ENCODE data around the gene TRIM40.

The TRIM40 gene

DNA sequence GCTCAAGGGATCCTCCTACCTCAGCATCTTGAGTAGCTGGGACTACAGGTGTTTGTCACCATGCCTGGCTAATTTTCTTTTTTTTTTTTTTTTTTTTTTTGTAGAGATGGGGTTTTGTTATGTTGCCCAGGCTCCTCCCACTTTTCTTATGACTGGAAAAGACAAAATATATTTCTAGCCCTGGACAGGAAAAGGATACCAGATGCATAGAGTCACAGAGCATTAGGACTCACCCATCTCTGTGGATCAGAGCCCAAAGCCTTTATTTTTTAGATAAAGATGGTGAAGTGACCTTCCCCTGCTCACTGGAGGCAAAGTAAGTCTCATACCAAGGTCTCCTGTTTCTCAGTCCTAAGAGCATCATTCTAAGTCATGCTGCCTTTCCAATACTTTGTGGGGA is 21.6 kb downstream of the TRIM40 start:
- H3K27ac ChIP-seq, result no peak overlapping the region
- POLR2A ChIA-PET (ENCODE audit: low non-redundant PET), result no interaction called here
- CTCF ChIA-PET, result no interaction called here
- TF ChIP-seq, protein P1, sequence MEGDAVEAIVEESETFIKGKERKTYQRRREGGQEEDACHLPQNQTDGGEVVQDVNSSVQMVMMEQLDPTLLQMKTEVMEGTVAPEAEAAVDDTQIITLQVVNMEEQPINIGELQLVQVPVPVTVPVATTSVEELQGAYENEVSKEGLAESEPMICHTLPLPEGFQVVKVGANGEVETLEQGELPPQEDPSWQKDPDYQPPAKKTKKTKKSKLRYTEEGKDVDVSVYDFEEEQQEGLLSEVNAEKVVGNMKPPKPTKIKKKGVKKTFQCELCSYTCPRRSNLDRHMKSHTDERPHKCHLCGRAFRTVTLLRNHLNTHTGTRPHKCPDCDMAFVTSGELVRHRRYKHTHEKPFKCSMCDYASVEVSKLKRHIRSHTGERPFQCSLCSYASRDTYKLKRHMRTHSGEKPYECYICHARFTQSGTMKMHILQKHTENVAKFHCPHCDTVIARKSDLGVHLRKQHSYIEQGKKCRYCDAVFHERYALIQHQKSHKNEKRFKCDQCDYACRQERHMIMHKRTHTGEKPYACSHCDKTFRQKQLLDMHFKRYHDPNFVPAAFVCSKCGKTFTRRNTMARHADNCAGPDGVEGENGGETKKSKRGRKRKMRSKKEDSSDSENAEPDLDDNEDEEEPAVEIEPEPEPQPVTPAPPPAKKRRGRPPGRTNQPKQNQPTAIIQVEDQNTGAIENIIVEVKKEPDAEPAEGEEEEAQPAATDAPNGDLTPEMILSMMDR (conservative IDR thresholded peaks at IDR 0.05; ENCODE audit: low read depth), result no peak
- DNase-seq (ENCODE audit: low spot score), result no peak

DNA sequence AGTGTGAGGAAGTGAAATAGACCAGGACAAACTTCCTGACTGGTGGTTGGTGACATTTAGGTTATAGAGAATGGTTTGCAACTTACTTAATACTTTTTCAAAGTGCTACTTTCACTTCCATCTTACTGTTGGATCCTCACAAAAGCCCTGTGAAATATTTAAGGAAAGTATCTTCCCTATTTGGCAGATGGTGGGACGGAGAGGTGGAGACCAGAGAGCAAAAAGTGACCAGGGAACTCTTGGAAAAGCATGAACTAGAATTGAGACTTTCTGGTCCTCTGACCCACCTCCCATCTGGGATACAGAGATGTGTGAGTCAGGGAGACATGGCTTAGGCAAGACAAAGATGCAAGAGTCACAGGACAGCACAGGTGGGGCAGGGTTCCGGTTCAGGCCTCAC is 22.1 kb downstream of the TRIM40 start:
- TF ChIP-seq, protein P1 (conservative IDR thresholded peaks at IDR 0.05; ENCODE audit: low read depth), result no peak
- ChIA-PET CTCF (no interaction called here), POLR2A (ENCODE audit: low non-redundant PET) (no interaction called here)
- no peak overlapping the region for H3K27ac ChIP-seq
- DNase-seq (ENCODE audit: low spot score), result no peak

- TF ChIP-seq, protein P1 (conservative IDR thresholded peaks at IDR 0.05; ENCODE audit: low read depth), result no peak
- ChIA-PET POLR2A (ENCODE audit: low non-redundant PET) (no interaction called here), CTCF (no interaction called here)
- H3K27ac ChIP-seq, result no peak overlapping the region
- no peak for DNase-seq (ENCODE audit: low spot score)
Measured at GRCh38 chr6:30158475-30159040, 22.6 kb downstream of the TRIM40 start.

DNA sequence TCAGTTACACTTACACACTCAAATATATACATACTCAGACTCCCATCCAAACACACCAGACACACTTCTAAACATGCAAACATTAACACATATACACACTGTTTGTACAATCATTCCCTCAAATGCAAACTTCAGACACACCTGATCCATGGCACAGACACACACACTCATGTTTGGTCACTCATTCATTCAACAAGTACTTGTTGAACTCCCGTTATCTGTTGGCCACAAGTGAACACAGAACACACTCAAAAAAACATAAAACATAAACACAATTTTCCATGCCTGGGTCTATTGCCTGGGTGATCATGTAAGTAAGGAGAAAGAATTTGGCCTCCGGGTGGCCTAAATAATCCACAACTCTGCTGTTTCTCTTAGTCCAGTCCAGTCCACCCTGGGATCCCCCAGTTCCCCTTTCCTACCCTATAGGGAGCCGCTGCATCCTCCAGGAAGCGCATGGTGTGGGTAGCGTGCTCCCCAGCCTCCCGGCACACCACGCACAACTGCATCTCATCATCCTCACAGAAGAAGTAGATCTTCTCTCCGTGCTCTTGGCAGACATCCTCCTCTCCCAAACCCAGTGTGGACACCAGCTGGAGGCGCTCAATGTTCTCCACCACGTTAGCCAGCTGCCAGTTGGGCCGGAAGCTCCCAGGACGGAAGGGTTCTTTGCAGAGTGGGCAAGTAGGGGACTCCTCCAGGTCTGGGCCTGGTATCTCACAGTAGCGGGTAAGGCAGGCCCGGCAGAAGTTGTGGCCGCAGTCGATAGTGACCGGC is 24.3 kb downstream of the TRIM40 start:
- POLR2A ChIA-PET (ENCODE audit: low non-redundant PET), result no interaction called here
- DNase-seq (ENCODE audit: low spot score), result no peak
- CTCF ChIA-PET, result no interaction called here
- TF ChIP-seq, protein P1 (conservative IDR thresholded peaks at IDR 0.05; ENCODE audit: low read depth), result no peak
- no peak overlapping the region for H3K27ac ChIP-seq

GRCh38 chr6:30160785-30161531 is 25.0 kb downstream of the TRIM40 start, which contains the start of gene TRIM10:
Gene TRIM10 (minus strand): TSS chr6:30161211. CDS start chr6:30160858, 353 bp downstream.
- POLR2A ChIA-PET (ENCODE audit: low non-redundant PET), result no interaction called here
- CTCF ChIA-PET, result no interaction called here
- TF ChIP-seq, protein P1 (conservative IDR thresholded peaks at IDR 0.05; ENCODE audit: low read depth), result no peak
- no peak for DNase-seq (ENCODE audit: low spot score)
- no peak within 1 kb of the TSS for H3K27ac ChIP-seq

DNA sequence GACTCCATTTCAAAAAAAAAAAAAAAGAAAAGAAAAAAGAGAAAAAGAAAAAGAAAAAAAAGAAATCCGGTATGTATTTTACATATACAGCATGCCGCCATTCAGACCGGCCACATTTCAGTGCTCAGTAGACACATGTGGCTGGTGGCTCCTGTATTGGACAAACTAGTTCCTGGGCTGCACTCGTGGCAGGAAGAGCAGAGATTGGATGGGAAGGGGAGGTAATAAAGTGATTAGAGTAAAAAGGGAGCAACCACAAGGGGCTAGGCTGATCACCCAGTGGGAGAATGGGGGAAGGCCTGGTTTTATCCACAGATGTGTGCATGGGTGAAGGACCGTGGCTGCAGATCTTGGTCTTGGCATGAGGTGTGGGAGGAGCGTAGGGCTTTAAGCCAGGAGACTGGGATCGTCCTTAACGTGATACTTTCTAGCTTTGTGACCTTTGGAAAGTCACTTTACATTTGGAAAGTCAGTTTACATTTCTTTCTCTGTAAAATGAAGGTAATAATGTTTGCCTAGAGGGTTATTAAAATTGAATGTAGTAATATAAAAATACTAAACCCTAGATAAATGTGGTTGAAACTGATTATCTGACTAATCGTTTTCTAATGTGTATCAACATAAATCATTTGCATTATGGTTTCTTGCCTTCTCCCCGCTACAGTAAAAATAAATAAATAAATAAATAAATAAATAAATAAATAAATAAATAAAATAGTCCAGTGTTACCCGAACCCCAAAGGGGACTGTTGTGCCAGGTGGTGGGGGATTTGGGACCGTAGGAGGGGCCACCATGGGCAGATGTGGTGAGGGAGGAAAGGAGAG is 26.5 kb downstream of the TRIM40 start:
- ChIA-PET CTCF (interaction anchor here (0.7 kb wide), 1 partner anchor 31 kb away, joined by 4 read pairs; no protein-coding TSS in a partner anchor), POLR2A (ENCODE audit: low non-redundant PET) (no interaction called here)
- TF ChIP-seq, protein P1 (conservative IDR thresholded peaks at IDR 0.05; ENCODE audit: low read depth), result no peak
- no peak overlapping the region for H3K27ac ChIP-seq
- DNase-seq (ENCODE audit: low spot score), result no peak

Data from RWPE1 (cell line).